Measurements from ENCODE around the gene ABCA2. TPM values are rescaled to one million over a fixed set of nuclear protein-coding genes. Genes with fewer than 3 reads are reported as not detected.

The ABCA2 gene
- total and polyA plus RNA-seq, 12 donors: 2.9 to 150 (median 31.5) TPM

DNA sequence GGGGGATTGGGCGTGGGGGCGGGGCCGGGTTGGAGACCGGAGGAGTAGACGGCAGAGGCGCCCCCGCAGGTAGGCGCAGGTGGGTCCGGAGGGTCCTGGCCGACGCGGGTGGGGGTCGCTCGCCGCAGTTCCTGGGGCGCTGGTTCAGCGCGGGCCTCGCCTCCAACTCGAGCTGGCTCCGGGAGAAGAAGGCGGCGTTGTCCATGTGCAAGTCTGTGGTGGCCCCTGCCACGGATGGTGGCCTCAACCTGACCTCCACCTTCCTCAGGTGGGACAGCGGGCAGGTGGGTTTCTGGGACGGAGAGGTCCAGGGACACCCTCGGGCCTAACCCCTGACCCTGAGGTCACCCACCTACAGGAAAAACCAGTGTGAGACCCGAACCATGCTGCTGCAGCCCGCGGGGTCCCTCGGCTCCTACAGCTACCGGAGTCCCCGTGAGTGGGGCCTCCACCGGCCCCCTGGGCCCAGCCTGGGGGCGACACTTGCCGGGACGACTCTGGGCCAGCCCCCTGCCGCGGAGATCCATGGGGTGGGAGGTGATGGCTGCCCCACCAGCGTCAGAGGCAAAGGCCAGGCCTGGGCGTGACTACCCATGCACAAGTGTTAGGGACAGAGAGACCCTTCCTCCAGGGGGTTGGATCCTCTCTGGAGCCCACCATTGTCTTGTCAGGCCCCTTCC lies 49.0 kb downstream of the ABCA2 start:
- Histone ChIP-seq H3K27me3 (no peaks in the 10 kb centered on the region), H3K4me3 (no peak overlapping the region), H3K27ac (no peak overlapping the region), H3K36me3 (replicated peaks in 1 of 2) (no peaks in the 10 kb centered on the region), H3K9me3 (replicated peaks in 1 of 3) (no peaks in the 10 kb centered on the region), H3K4me1 (replicated peaks in 1 of 2) (peaks cover 0 to 11% of the 10 kb centered on the region in 2 donors)
- DNase-seq: no peak
- WGBS, 4 donors: 42 to 53% (median 48%) methylated on average over 21 to 41 of the region's 41 CpGs
- intact Hi-C loops (cut with DNase I): no loop called here
- TF ChIP-seq, protein P1, sequence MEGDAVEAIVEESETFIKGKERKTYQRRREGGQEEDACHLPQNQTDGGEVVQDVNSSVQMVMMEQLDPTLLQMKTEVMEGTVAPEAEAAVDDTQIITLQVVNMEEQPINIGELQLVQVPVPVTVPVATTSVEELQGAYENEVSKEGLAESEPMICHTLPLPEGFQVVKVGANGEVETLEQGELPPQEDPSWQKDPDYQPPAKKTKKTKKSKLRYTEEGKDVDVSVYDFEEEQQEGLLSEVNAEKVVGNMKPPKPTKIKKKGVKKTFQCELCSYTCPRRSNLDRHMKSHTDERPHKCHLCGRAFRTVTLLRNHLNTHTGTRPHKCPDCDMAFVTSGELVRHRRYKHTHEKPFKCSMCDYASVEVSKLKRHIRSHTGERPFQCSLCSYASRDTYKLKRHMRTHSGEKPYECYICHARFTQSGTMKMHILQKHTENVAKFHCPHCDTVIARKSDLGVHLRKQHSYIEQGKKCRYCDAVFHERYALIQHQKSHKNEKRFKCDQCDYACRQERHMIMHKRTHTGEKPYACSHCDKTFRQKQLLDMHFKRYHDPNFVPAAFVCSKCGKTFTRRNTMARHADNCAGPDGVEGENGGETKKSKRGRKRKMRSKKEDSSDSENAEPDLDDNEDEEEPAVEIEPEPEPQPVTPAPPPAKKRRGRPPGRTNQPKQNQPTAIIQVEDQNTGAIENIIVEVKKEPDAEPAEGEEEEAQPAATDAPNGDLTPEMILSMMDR (IDR thresholded peaks at IDR 0.05): no peak
- no peak for TF ChIP-seq POLR2A (IDR thresholded peaks at IDR 0.05)

GRCh38 chr9:136978073-136978864 lies 49.8 kb downstream of the ABCA2 start:
- no peaks in the 10 kb centered on the region for H3K36me3 ChIP-seq (replicated peaks in 1 of 2)
- peak overlapping the region in 1 of 4 donors; percentile 65 for H3K4me3 ChIP-seq
- peak in 6 of 7 donors; percentile 52 to 72 (median 64) for DNase-seq
- TF ChIP-seq, protein P1 (IDR thresholded peaks at IDR 0.05): no peak
- TF ChIP-seq POLR2A (IDR thresholded peaks at IDR 0.05): no peak
- peaks cover 0 to 11% of the 10 kb centered on the region in 2 donors for H3K4me1 ChIP-seq (replicated peaks in 1 of 2)
- H3K9me3 ChIP-seq (replicated peaks in 1 of 3): no peaks in the 10 kb centered on the region
- peak overlapping the region in 1 of 5 donors; percentile 66 for H3K27ac ChIP-seq
- intact Hi-C loops (cut with DNase I): no loop called here
- WGBS, 4 donors: 0 to 3% (median 2%) methylated on average over 11 to 78 of the region's 78 CpGs
- no peaks in the 10 kb centered on the region for H3K27me3 ChIP-seq

DNA sequence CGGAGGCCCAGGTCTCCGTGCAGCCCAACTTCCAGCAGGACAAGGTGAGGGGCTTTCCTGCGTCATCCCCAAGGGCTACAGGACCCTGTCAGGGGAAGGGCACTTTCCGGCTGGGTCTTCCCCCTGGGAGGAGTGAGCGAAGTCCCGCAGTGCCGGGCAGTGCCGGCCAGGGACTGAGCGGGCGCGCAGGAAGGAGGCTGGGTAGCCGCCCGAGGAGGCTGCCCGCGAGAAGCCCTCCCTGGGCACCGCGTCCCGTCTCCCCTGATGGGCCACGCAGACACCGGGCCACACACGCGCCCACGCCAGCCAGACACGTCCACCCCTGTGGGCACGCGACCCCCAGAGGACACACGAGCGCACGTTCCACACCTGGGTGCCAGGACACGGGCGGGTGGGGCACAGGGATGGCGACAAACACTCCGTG lies 50.4 kb downstream of the ABCA2 start:
- intact Hi-C loops (cut with DNase I): no loop called here
- DNase-seq: no peak
- Histone ChIP-seq H3K27me3 (no peaks in the 10 kb centered on the region), H3K4me1 (replicated peaks in 1 of 2) (peaks cover 0 to 11% of the 10 kb centered on the region in 2 donors), H3K4me3 (peak overlapping the region in 1 of 4 donors; percentile 65), H3K27ac (peak overlapping the region in 1 of 5 donors; percentile 66), H3K36me3 (replicated peaks in 1 of 2) (no peaks in the 10 kb centered on the region), H3K9me3 (replicated peaks in 1 of 3) (no peaks in the 10 kb centered on the region)
- TF ChIP-seq, protein P1 (IDR thresholded peaks at IDR 0.05): no peak
- no peak for TF ChIP-seq POLR2A (IDR thresholded peaks at IDR 0.05)
- 28 to 31% methylated on average over 30 to 33 of the region's 33 CpGs; no CpG with 5 or more reads in 2 of the 4 donors for WGBS, 4 donors

DNA sequence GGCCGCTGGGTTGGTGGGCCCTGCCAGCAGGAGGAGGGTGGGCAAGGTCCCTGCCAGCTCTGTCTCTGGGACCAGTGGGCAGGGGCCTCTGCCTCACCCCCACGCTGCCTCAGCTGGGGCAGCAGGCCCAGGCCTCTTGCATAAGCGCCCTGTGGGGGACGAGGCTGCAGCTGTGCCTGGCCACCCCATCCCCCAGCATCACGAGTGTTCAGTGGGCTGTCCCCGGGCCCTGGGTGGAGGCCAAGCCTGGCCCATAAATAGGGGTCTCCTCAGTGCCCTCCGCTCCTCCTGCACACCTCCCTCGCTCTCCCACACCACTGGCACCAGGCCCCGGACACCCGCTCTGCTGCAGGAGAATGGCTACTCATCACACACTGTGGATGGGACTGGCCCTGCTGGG lies 50.8 kb downstream of the ABCA2 start, which contains the start of gene PTGDS:
Gene PTGDS, plus strand, starts transcription at position 282 of the 400 bp plus-strand sequence. Its CDS starts 75 bp downstream, at position 357.
- H3K36me3 ChIP-seq (replicated peaks in 1 of 2): no peaks in the 10 kb centered on the region
- intact Hi-C loops (cut with DNase I): no loop called here
- no peaks in the 10 kb centered on the region for H3K9me3 ChIP-seq (replicated peaks in 1 of 3)
- DNase-seq: no peak
- H3K4me1 ChIP-seq (replicated peaks in 1 of 2): peaks cover 0 to 11% of the 10 kb centered on the region in 2 donors
- peak within 1 kb of the TSS in 1 of 5 donors; percentile 66 for H3K27ac ChIP-seq
- no peaks in the 10 kb centered on the region for H3K27me3 ChIP-seq
- 74 to 81% (median 77%) methylated on average over 7 to 10 of the region's 10 CpGs for WGBS, 4 donors
- peak within 1 kb of the TSS in 1 of 4 donors; percentile 65 for H3K4me3 ChIP-seq
- no peak for TF ChIP-seq POLR2A (IDR thresholded peaks at IDR 0.05)
- TF ChIP-seq, protein P1 (IDR thresholded peaks at IDR 0.05): no peak
